GM18526 (cell line): Measurements from ENCODE around the gene POU5F1.

Experiments used
- POLR2A ChIP-seq: IDR thresholded peaks from 3 replicates; pipeline ENCODE4 v1.6.1; 2011; ENCODE audit not compliant: insufficient read length; ENCODE audit errors: extremely low read depth

POU5F1 gene

GRCh38 chr6:31170600-31170881, at the start of gene POU5F1:
TSS of gene POU5F1 (minus strand) at chr6:31170682. CDS start at chr6:31170620, 62 bp downstream.
- no peak for TF ChIP-seq POLR2A

GRCh38 chr6:31216208-31216898, 45.9 kb upstream of the POU5F1 start:
- no peak for TF ChIP-seq POLR2A

- no peak for TF ChIP-seq POLR2A
Observed at GRCh38 chr6:31214516-31214915, 44.0 kb upstream of the POU5F1 start.

GRCh38 chr6:31210741-31211532, 40.5 kb upstream of the POU5F1 start:
- no peak for TF ChIP-seq POLR2A

- no peak for TF ChIP-seq POLR2A
Observed at GRCh38 chr6:31210123-31210522, 39.6 kb upstream of the POU5F1 start.

- no peak for TF ChIP-seq POLR2A
Observed at GRCh38 chr6:31209137-31209536, 38.7 kb upstream of the POU5F1 start.

GRCh38 chr6:31208506-31208905, 38.0 kb upstream of the POU5F1 start:
- TF ChIP-seq POLR2A: no peak

- no peak for TF ChIP-seq POLR2A
Observed at GRCh38 chr6:31205638-31206037, 35.2 kb upstream of the POU5F1 start.

GRCh38 chr6:31204751-31205145, 34.3 kb upstream of the POU5F1 start:
- TF ChIP-seq POLR2A: no peak

- TF ChIP-seq POLR2A: no peak
Observed at GRCh38 chr6:31203345-31203979, 33.0 kb upstream of the POU5F1 start.

- no peak for TF ChIP-seq POLR2A
Observed at GRCh38 chr6:31202259-31203166, 32.0 kb upstream of the POU5F1 start.

GRCh38 chr6:31197559-31198305, 27.2 kb upstream of the POU5F1 start:
- peak; percentile 73 for TF ChIP-seq POLR2A

GRCh38 chr6:31194061-31194834, 23.8 kb upstream of the POU5F1 start:
- TF ChIP-seq POLR2A: no peak

- no peak for TF ChIP-seq POLR2A
Observed at GRCh38 chr6:31193206-31193605, 22.7 kb upstream of the POU5F1 start.
